ENCODE results near the gene ULK4. TPM values are rescaled to one million over a fixed set of nuclear protein-coding genes. Genes with fewer than 3 reads are reported as not detected.

The ULK4 gene
- total RNA-seq, 1 donor from 2014 or later = 10.2 TPM

- no peak for DNase-seq (ENCODE audit: low spot score)
- Mint-ChIP-seq H3K4me3 (ENCODE audit: unreplicated experiment) (no peak overlapping the region), H3K9me3 (ENCODE audit: unreplicated experiment) (no peaks in the 10 kb centered on the region), H3K4me1 (ENCODE audit: unreplicated experiment) (no peaks in the 10 kb centered on the region), H3K36me3 (ENCODE audit: low read depth, unreplicated experiment) (peaks cover 8% of the 10 kb centered on the region), H3K27ac (ENCODE audit: unreplicated experiment) (no peak overlapping the region), H3K27me3 (ENCODE audit: unreplicated experiment) (no peaks in the 10 kb centered on the region)
- TF ChIP-seq, protein P1, sequence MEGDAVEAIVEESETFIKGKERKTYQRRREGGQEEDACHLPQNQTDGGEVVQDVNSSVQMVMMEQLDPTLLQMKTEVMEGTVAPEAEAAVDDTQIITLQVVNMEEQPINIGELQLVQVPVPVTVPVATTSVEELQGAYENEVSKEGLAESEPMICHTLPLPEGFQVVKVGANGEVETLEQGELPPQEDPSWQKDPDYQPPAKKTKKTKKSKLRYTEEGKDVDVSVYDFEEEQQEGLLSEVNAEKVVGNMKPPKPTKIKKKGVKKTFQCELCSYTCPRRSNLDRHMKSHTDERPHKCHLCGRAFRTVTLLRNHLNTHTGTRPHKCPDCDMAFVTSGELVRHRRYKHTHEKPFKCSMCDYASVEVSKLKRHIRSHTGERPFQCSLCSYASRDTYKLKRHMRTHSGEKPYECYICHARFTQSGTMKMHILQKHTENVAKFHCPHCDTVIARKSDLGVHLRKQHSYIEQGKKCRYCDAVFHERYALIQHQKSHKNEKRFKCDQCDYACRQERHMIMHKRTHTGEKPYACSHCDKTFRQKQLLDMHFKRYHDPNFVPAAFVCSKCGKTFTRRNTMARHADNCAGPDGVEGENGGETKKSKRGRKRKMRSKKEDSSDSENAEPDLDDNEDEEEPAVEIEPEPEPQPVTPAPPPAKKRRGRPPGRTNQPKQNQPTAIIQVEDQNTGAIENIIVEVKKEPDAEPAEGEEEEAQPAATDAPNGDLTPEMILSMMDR (IDR thresholded peaks at IDR 0.05; ENCODE audit: unreplicated experiment) = no peak
Observed at GRCh38 chr3:41854956-41855355, 106.9 kb downstream of the ULK4 start.

- Mint-ChIP-seq H3K27ac (ENCODE audit: unreplicated experiment) (no peak overlapping the region), H3K4me3 (ENCODE audit: unreplicated experiment) (no peak overlapping the region), H3K9me3 (ENCODE audit: unreplicated experiment) (no peaks in the 10 kb centered on the region), H3K4me1 (ENCODE audit: unreplicated experiment) (no peaks in the 10 kb centered on the region), H3K27me3 (ENCODE audit: unreplicated experiment) (no peaks in the 10 kb centered on the region), H3K36me3 (ENCODE audit: low read depth, unreplicated experiment) (peaks cover 2% of the 10 kb centered on the region)
- TF ChIP-seq, protein P1 (IDR thresholded peaks at IDR 0.05; ENCODE audit: unreplicated experiment) = no peak
- DNase-seq (ENCODE audit: low spot score) = no peak
Observed at GRCh38 chr3:41853540-41854196, 108.2 kb downstream of the ULK4 start.

- Mint-ChIP-seq H3K4me1 (ENCODE audit: unreplicated experiment) (peaks cover 9% of the 10 kb centered on the region), H3K9me3 (ENCODE audit: unreplicated experiment) (no peaks in the 10 kb centered on the region), H3K27ac (ENCODE audit: unreplicated experiment) (no peak overlapping the region), H3K27me3 (ENCODE audit: unreplicated experiment) (no peaks in the 10 kb centered on the region), H3K36me3 (ENCODE audit: low read depth, unreplicated experiment) (no peaks in the 10 kb centered on the region), H3K4me3 (ENCODE audit: unreplicated experiment) (no peak overlapping the region)
- TF ChIP-seq, protein P1 (IDR thresholded peaks at IDR 0.05; ENCODE audit: unreplicated experiment) = no peak
- no peak for DNase-seq (ENCODE audit: low spot score)
Observed at GRCh38 chr3:41848753-41849574, 112.9 kb downstream of the ULK4 start.

- no peak for DNase-seq (ENCODE audit: low spot score)
- peaks cover 9% of the 10 kb centered on the region for H3K4me1 Mint-ChIP-seq (ENCODE audit: unreplicated experiment)
- no peak overlapping the region for H3K4me3 Mint-ChIP-seq (ENCODE audit: unreplicated experiment)
- no peak overlapping the region for H3K27ac Mint-ChIP-seq (ENCODE audit: unreplicated experiment)
- H3K27me3 Mint-ChIP-seq (ENCODE audit: unreplicated experiment) = no peaks in the 10 kb centered on the region
- H3K36me3 Mint-ChIP-seq (ENCODE audit: low read depth, unreplicated experiment) = peaks cover 11% of the 10 kb centered on the region
- H3K9me3 Mint-ChIP-seq (ENCODE audit: unreplicated experiment) = no peaks in the 10 kb centered on the region
- TF ChIP-seq, protein P1 (IDR thresholded peaks at IDR 0.05; ENCODE audit: unreplicated experiment) = no peak
Observed at GRCh38 chr3:41847679-41848078, 114.2 kb downstream of the ULK4 start.

GRCh38 chr3:41846850-41847249 is 115.1 kb downstream of the ULK4 start:
- H3K4me3 Mint-ChIP-seq (ENCODE audit: unreplicated experiment) = no peak overlapping the region
- TF ChIP-seq, protein P1 (IDR thresholded peaks at IDR 0.05; ENCODE audit: unreplicated experiment) = no peak
- no peaks in the 10 kb centered on the region for H3K9me3 Mint-ChIP-seq (ENCODE audit: unreplicated experiment)
- H3K4me1 Mint-ChIP-seq (ENCODE audit: unreplicated experiment) = peaks cover 9% of the 10 kb centered on the region
- DNase-seq (ENCODE audit: low spot score) = no peak
- H3K27me3 Mint-ChIP-seq (ENCODE audit: unreplicated experiment) = no peaks in the 10 kb centered on the region
- H3K36me3 Mint-ChIP-seq (ENCODE audit: low read depth, unreplicated experiment) = peaks cover 19% of the 10 kb centered on the region
- H3K27ac Mint-ChIP-seq (ENCODE audit: unreplicated experiment) = no peak overlapping the region

Data from endothelial cell (in vitro differentiated cells).